Esophagus squamous epithelium (tissue), 5 donors: ENCODE data around the gene FOXL1. TPM values are rescaled to one million over a fixed set of nuclear protein-coding genes. Genes with fewer than 3 reads are reported as not detected.

Experiments used
- DNase-seq: peaks from one replicate; lab custom pipeline; 2025; lab: John Stamatoyannopoulos, UW
- H3K27ac ChIP-seq, 4 donors: fragments of 200-600 bp; sonication (generic); one replicate each; pipeline ENCODE4 v1.5.1; 2016 to 2019; ENCODE audit warnings: mild to moderate bottlenecking in 1 of 4
- H3K27me3 ChIP-seq, 4 donors: fragments of 200-600 bp; sonication (generic); 1 replicate in 3 of 4; 2 replicates in 1 of 4; pipeline versions ENCODE4 v1.5.1 to v1.6.0; 2017 to 2021; ENCODE audit warnings: antibody characterized with exemption in 1 of 4
- H3K36me3 ChIP-seq, 3 donors: fragments of 200-600 bp; sonication (generic); one replicate each; pipeline ENCODE4 v1.5.1; 2016 to 2019
- H3K4me1 ChIP-seq, 3 donors: fragments of 200-600 bp; sonication (generic); one replicate each; pipeline ENCODE4 v1.5.1; 2017 to 2019
- H3K4me3 ChIP-seq, 4 donors: fragments of 200-600 bp; sonication (generic); 1 replicate in 3 of 4; 2 replicates in 1 of 4; pipeline ENCODE4 v1.5.1; 2016 to 2019; ENCODE audit warnings: mild to moderate bottlenecking in 2 of 4, moderate library complexity in 1 of 4
- H3K9me3 ChIP-seq, 3 donors: fragments of 200-600 bp; sonication (generic); one replicate each; pipeline ENCODE4 v1.5.1; 2016 to 2019
- POLR2A ChIP-seq, 4 donors: fragments of 450-650 bp; IDR thresholded peaks; one replicate each; pipeline ENCODE4 v1.6.1; 2017; ENCODE audit warnings: antibody characterized with exemption in 4 of 4, mild to moderate bottlenecking in 4 of 4, moderate library complexity in 3 of 4
- WGBS, 2 donors: methylation state at CpG; one replicate each; pipeline ENCODE4 v1.1.5; 2018; 5-methylcytosine and 5-hydroxymethylcytosine counted together
- intact Hi-C: fragments of 100-400 bp; cut with DNase I; formaldehyde crosslinking; loops from one replicate; pipeline ENCODE4 v1.15.0; 2022
- total RNA-seq, 4 donors: library from RNA; depleted of rRNA; stranded (reverse); fragments of >200 nt; gene quantifications; one replicate each; pipeline ENCODE4 v1.1.0, GENCODE V29; 2016
- TF ChIP-seq, protein P1 (sequence below), 6 experiments: fragments of 450-650 bp in 4 of 6; fragments of 200-600 bp in 2 of 6; sonication (generic) in 2 of 6; IDR thresholded peaks; one replicate each; pipeline ENCODE4 v1.5.1; 2016 to 2019; ENCODE audit warnings: antibody characterized with exemption in 6 of 6, mild to moderate bottlenecking in 4 of 6, moderate library complexity in 4 of 6
- donor health status: DM: yes; HTN: yes; CAD: no.

Gene FOXL1
- total RNA-seq, 4 donors from 2014 or later, result 0.13 to 1.6 (median 0.57) TPM; not detected in 1

- DNase-seq, result no peak
- TF ChIP-seq POLR2A (IDR thresholded peaks at IDR 0.05), result no peak
- TF ChIP-seq, protein P1, sequence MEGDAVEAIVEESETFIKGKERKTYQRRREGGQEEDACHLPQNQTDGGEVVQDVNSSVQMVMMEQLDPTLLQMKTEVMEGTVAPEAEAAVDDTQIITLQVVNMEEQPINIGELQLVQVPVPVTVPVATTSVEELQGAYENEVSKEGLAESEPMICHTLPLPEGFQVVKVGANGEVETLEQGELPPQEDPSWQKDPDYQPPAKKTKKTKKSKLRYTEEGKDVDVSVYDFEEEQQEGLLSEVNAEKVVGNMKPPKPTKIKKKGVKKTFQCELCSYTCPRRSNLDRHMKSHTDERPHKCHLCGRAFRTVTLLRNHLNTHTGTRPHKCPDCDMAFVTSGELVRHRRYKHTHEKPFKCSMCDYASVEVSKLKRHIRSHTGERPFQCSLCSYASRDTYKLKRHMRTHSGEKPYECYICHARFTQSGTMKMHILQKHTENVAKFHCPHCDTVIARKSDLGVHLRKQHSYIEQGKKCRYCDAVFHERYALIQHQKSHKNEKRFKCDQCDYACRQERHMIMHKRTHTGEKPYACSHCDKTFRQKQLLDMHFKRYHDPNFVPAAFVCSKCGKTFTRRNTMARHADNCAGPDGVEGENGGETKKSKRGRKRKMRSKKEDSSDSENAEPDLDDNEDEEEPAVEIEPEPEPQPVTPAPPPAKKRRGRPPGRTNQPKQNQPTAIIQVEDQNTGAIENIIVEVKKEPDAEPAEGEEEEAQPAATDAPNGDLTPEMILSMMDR (IDR thresholded peaks at IDR 0.05), result no peak
- Histone ChIP-seq H3K27ac (no peak overlapping the region), H3K36me3 (no peaks in the 10 kb centered on the region), H3K4me1 (peaks cover 4 to 41% (median 8%) of the 10 kb centered on the region in 3 donors), H3K4me3 (peak overlapping the region in 3 of 4 donors; percentile 23 to 62 (median 43)), H3K27me3 (peaks cover 22 to 94% (median 33%) of the 10 kb centered on the region in 4 donors), H3K9me3 (no peaks in the 10 kb centered on the region)
- WGBS, 2 donors, result 18 to 22% methylated on average over 27 to 50 of the region's 53 CpGs
- intact Hi-C loops, result loop anchor here (10.0 kb wide), 1 partner anchor 719 kb away; no protein-coding TSS in a partner anchor
Measured at GRCh38 chr16:86565644-86566511, 12.5 kb upstream of the FOXL1 start.

DNA sequence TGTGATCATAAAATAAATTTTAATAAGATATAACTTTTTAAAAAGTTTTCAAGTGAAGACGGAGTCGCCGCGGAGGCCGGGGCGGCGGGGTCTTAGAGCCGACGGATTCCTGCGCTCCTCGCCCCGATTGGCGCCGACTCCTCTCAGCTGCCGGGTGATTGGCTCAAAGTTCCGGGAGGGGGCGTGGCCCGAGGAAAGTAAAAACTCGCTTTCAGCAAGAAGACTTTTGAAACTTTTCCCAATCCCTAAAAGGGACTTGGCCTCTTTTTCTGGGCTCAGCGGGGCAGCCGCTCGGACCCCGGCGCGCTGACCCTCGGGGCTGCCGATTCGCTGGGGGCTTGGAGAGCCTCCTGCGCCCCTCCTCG, 11.8 kb upstream of the FOXL1 start, which contains the start of gene FOXC2:
Gene FOXC2 (plus strand): TSS at position 229 of the 365 bp plus-strand sequence. CDS start 507 bp downstream, outside the sequence.
- Histone ChIP-seq H3K4me3 (peak within 1 kb of the TSS; percentile 12 to 62 (median 33)), H3K27me3 (peaks cover 22 to 94% (median 35%) of the 10 kb centered on the region in 4 donors), H3K9me3 (no peaks in the 10 kb centered on the region), H3K4me1 (peaks cover 4 to 41% (median 8%) of the 10 kb centered on the region in 3 donors), H3K27ac (peak within 1 kb of the TSS; percentile 24 to 79 (median 46)), H3K36me3 (no peaks in the 10 kb centered on the region)
- whole genome bisulfite sequencing, 2 donors, result 6 to 7% methylated on average over 19 to 25 of the region's 30 CpGs
- no peak for DNase-seq
- TF ChIP-seq, protein P1 (IDR thresholded peaks at IDR 0.05), result no peak
- TF ChIP-seq POLR2A (IDR thresholded peaks at IDR 0.05), result no peak
- intact Hi-C loops, result loop anchor here (10.0 kb wide), 1 partner anchor 718 kb away; no protein-coding TSS in a partner anchor

DNA sequence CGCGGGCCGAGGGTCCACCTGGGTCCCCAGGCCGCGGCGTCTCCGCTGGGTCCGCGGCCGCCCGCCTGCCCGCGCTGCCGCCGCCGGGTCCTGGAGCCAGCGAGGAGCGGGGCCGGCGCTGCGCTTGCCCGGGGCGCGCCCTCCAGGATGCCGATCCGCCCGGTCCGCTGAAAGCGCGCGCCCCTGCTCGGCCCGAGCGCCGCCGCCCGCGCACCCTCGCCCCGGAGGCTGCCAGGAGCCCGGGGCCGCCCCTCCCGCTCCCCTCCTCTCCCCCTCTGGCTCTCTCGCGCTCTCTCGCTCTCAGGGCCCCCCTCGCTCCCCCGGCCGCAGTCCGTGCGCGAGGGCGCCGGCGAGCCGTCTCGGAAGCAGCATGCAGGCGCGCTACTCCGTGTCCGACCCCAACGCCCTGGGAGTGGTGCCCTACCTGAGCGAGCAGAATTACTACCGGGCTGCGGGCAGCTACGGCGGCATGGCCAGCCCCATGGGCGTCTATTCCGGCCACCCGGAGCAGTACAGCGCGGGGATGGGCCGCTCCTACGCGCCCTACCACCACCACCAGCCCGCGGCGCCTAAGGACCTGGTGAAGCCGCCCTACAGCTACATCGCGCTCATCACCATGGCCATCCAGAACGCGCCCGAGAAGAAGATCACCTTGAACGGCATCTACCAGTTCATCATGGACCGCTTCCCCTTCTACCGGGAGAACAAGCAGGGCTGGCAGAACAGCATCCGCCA, 11.2 kb upstream of the FOXL1 start:
- no peak for DNase-seq
- intact Hi-C loops, result loop anchor here (10.0 kb wide), 1 partner anchor 718 kb away; no protein-coding TSS in a partner anchor
- TF ChIP-seq POLR2A (IDR thresholded peaks at IDR 0.05), result no peak
- H3K27ac ChIP-seq, result peak overlapping the region; percentile 24 to 79 (median 46)
- peaks cover 22 to 94% (median 35%) of the 10 kb centered on the region in 4 donors for H3K27me3 ChIP-seq
- peak overlapping the region; percentile 12 to 62 (median 33) for H3K4me3 ChIP-seq
- H3K36me3 ChIP-seq, result no peaks in the 10 kb centered on the region
- WGBS, 2 donors, result no CpG with 5 or more reads among the region's 88 CpGs
- peaks cover 4 to 41% (median 8%) of the 10 kb centered on the region in 3 donors for H3K4me1 ChIP-seq
- H3K9me3 ChIP-seq, result no peaks in the 10 kb centered on the region

- Histone ChIP-seq H3K9me3 (no peaks in the 10 kb centered on the region), H3K4me1 (peaks cover 4 to 41% (median 8%) of the 10 kb centered on the region in 3 donors), H3K36me3 (no peaks in the 10 kb centered on the region), H3K4me3 (peak overlapping the region in 3 of 4 donors; percentile 23 to 62 (median 43)), H3K27ac (peak overlapping the region in 3 of 4 donors; percentile 24 to 79 (median 68)), H3K27me3 (peaks cover 22 to 97% (median 35%) of the 10 kb centered on the region in 4 donors)
- 0 to 2% methylated on average over 10 to 11 of the region's 116 CpGs for WGBS, 2 donors
- no peak for DNase-seq
- intact Hi-C loops, result loop anchor here (10.0 kb wide), 1 partner anchor 717 kb away; no protein-coding TSS in a partner anchor
- no peak for TF ChIP-seq POLR2A (IDR thresholded peaks at IDR 0.05)
- TF ChIP-seq, protein P1 (IDR thresholded peaks at IDR 0.05), result no peak
Measured at GRCh38 chr16:86567701-86568581, 10.4 kb upstream of the FOXL1 start.
